Pulmonary artery endothelial cell (primary cell): ENCODE measurements around the gene SUPT5H. TPM values are rescaled to one million over a fixed set of nuclear protein-coding genes. Genes with fewer than 3 reads are reported as not detected.
"Not testable (repeated sequence)": the region's sequence is repeated elsewhere in the genome, so short reads cannot be mapped to it uniquely, and the experiment has no call there.

Source experiments
- DNase-seq: peaks from one replicate; pipeline ENCODE4 v3.0.0-alpha.2; 2011; ENCODE audit warnings: low read depth, low spot score
- total RNA-seq: library from RNA; depleted of rRNA; stranded (reverse); fragments of >200 nt; gene quantifications from 2 replicates; pipeline ENCODE4 v1.2.3, GENCODE V29; 2014

SUPT5H gene
- total RNA-seq, 1 donor from 2014 or later, result 52.4 TPM

DNA sequence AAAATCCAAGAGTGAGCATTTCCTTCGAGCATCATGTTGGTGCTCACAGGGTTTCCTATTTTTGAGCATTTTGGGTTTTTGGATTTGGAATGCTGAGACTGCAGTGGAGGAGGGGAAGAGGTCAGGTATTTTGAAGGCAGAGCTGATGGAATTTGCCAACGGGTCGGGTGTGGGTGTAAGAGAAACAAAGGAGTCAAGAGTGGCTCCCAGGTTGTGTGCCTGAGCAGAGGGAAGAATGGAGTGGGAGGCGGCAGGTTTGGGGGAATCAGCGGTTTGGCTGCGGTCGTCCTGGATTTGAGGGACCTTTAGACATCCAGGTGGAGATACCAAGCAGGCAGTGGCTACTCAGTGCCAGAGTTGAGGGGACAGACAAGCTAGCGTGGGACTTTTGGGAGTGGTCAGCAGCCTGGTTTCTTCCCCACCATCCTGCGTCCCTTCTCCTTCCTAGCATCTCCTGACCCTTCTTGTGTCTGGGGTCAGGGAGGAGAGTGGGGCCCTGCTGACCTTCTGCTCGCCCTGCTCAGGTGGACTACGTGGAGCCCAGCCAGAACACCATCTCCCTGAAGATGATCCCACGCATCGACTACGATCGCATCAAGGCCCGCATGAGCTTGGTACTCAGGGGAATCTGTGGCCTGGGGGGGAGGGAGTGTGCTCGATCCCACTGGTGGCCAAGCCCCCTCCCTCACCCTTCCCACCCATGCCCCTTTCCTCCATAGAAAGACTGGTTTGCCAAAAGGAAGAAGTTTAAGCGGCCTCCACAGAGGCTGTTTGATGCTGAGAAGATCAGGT is 20.8 kb downstream of the SUPT5H start:
- no peak for DNase-seq

DNA sequence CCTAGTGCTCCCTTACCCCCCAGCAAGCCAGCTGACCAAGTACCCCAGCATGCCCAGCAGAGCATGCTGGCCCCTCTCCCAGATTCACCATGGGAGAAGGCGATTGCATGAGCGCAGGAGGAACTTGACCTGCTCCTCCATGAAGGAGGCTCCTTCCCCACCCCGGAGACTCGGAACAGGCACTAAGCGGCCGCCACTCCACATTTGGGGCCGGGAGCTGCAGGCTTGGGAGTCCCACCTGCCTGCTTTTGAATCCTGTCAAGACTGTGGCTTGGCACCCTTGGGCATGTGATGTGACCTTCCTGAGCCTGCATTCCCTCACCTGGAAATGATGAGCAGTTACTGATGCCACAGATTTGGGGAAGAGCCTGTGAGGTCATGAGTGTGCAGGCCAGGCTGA is 22.6 kb downstream of the SUPT5H start:
- DNase-seq, result no peak

DNA sequence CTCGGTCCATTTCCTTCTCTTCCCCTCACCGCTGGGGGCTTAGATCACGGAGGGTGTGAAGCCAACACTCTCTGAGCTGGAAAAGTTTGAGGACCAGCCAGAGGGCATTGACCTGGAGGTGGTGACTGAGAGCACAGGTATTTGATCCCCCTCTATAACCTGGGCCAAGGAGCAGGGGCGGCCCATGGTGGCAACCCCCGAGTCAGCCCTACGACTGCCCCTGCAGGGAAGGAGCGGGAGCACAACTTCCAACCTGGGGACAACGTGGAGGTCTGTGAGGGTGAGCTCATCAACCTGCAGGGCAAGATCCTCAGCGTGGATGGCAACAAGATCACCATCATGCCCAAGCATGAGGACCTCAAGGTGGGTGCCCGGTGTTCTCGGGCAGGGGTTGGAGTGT is 23.7 kb downstream of the SUPT5H start:
- DNase-seq, result no peak

DNA sequence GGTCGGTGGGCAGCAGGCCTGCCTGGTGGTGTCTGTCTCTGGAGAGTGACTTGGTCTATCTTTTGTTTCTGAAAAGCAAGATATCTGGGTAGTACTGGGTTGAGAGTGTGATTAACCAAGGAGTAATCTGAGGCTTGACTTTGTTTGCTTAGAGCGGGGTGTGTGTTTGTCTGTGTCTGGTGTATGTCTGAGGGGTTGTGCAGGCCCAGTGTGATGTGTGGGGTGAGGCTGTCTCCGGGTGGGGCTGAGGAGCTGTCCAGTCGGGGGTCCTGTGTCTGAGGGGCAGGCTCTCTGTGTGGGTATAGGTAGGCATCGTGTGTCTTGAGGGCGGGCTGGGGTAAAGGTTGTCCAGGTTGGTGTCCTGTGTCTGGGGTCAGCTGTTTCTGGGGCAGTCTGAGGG is 24.2 kb downstream of the SUPT5H start:
- no peak for DNase-seq

DNA sequence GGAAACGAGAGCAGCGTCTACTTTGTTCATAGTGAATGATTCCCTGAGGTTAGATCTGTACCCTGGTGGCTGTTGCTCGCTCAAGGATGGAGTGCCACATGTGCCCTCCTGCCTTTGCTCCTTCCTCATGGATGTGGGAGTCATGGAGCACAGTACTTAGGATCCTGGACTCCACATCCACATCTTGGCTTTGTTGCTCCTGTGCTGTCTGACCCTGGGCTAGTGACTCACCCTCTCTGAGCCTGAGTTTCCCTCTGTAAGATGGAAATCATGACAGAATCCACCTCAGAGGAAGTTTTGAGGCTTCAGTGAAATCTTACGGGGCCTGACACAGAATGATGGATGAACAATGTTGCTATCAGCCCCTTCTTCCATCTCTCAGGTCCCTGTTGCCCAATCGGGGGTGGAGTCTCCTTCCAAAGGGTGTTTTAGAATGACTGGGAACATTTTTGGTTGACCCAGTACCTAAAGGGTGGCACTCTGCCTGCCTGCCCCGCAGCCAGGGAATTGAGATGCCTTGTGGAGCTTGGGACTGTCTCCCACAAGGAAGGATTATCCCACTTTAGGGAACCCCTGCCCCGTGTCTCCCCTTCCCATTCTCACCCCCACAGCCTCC is 25.4 kb downstream of the SUPT5H start:
- no peak for DNase-seq

DNA sequence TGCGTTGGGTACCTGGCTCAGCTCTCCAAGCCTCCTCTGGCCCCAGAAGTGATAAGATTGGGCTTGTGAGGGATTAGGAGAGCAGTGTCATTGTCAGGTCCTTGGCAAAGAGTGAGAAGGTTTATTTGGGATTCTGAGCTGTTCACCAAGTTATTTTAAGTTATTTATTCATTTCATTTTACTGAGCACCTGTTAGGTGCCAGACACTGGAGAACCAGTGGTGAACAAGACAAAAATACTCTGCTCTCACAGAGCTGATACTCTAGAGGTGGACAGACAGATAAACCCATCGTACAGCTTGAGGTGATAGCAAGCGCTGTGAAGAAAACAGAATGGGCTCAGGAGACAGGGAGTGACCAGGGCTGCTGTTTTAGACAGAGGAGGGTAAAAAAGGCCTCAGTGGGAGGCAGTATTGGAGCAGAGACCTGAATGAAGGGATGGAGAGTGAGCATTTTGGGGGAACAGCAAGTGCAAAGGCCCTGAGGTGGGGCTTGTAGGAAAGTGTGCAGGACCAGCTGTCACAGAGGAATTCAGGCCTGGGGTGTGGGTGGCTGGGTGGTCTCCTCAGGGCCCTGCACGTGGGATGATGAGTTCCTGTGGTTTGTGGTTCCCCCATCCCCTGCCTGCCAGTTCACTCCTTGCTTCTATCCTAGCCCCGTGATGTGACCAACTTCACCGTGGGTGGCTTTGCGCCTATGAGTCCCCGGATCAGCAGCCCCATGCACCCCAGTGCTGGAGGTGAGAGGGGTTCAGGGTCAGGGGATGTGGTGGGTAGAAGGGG is 26.6 kb downstream of the SUPT5H start:
- DNase-seq, result no peak

DNA sequence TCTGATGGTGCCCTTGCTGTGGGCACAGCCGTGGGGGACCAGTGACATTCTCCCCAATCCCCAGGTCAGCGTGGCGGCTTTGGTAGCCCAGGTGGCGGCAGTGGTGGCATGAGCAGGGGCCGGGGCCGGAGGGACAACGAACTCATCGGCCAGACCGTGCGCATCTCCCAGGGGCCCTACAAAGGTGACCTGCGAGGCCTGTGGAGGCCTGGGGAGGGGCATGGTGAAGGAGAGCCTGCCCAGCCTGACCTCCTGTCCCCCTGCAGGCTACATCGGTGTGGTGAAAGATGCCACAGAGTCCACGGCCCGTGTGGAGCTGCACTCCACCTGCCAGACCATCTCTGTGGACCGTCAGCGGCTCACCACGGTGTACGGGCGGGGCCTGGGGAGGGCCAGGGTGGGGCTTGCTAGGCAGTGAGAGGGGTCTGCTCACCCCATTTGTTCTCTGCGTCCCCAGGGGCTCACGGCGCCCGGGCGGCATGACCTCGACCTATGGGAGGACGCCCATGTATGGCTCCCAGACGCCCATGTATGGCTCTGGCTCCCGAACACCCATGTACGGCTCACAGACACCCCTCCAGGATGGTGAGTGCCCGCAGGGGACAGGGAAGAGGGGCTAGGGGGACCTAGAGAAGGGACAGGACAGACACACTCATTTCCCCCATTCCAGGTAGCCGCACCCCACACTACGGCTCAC is 27.5 kb downstream of the SUPT5H start:
- DNase-seq, result no peak

DNA sequence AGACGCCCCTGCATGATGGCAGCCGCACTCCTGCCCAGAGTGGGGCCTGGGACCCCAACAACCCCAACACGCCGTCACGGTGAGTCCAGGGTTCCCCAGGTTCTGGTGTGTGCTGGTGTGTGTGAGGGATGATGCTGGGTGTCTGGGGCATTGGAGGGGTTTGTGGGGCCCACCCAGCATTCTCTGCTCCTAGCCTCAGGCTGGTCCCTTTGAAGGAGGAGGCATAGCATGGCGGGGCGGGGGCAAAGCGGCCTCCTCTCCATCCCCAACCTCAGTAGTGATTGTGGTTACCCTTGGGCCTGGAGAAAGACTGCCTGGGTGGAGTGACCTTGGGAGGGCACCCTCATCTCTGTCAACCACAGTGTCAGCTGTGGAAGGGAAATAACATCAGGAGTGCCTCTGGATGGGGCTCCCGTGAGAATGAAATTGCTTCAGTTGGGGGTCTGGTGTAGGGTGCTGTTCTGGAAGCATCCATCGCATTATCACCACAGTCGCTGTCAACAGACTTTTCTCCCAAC is 28.1 kb downstream of the SUPT5H start:
- DNase-seq, result no peak

DNA sequence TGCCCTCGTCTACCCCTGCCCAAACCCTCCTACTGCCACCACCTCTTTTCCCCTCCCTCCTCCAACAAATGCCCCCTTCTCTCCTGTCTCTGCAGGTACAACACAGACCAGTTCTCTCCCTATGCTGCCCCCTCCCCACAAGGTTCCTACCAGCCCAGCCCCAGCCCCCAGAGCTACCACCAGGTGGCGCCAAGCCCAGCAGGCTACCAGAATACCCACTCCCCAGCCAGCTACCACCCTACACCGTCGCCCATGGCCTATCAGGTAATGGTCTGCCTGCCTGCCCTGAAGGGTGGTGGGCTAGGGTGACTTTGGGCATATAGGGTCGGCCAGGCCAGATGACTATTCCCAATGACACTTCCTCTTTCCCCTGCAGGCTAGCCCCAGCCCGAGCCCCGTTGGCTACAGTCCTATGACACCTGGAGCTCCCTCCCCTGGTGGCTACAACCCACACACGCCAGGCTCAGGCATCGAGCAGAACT is 28.8 kb downstream of the SUPT5H start:
- DNase-seq, result no peak

DNA sequence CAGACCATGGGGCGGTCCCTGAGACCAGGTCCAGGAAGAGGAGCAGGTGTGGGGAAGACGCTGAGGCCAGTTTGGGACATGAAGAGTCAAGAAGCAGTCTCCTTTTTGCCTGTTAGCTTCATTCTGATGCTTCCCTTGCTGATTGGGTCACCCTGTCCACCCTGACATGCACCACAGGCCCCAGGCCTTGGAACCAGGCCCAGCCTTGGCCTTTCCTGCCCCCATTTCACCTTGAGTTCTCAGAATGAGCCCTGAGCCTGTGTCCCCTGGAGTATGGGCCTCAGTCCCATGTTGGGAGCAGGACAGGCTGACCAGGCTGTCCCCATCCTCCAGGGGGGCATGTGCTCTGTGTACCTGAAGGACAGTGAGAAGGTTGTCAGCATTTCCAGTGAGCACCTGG is 30.4 kb downstream of the SUPT5H start:
- DNase-seq, result no peak

DNA sequence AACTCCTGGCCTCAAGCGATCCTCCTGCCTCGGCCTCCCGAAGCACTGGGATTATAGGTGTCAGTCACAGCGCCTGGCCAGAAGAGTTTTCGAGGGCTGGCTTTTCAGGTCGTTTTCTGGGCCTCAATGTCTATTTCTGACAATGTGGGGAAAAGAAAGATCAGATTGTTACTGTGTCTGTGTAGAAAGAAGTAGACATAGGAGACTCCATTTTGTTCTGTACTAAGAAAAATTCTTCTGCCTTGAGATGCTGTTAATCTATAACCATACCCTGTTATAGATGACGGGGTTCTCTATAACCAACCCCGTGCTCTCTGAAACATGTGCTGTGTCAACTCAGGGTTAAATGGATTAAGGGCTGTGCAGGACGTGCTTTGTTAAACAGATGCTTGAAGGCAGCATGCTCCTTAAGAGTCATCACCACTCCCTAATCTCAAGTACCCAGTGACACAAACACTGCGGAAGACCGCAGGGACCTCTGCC is 34.0 kb downstream of the SUPT5H start:
- DNase-seq, result not testable (repeated sequence)

DNA sequence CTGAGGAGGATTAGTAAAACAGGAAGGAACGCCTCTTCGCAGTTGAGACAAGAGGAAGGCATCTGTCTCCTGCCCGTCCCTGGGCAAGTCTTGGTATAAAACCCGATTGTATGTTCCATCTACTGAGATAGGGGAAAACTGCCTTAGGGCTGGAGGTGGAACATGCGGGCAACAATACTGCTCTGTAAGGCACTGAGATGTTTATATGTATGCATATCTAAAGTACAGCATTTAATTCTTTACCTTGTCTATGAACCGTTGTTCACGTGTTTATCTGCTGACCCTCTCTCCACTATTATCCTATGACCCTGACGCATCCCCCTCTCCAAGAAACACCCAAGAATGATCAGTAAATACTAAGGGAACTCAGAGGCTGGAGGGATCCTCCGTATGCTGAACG is 34.5 kb downstream of the SUPT5H start:
- no peak for DNase-seq

DNA sequence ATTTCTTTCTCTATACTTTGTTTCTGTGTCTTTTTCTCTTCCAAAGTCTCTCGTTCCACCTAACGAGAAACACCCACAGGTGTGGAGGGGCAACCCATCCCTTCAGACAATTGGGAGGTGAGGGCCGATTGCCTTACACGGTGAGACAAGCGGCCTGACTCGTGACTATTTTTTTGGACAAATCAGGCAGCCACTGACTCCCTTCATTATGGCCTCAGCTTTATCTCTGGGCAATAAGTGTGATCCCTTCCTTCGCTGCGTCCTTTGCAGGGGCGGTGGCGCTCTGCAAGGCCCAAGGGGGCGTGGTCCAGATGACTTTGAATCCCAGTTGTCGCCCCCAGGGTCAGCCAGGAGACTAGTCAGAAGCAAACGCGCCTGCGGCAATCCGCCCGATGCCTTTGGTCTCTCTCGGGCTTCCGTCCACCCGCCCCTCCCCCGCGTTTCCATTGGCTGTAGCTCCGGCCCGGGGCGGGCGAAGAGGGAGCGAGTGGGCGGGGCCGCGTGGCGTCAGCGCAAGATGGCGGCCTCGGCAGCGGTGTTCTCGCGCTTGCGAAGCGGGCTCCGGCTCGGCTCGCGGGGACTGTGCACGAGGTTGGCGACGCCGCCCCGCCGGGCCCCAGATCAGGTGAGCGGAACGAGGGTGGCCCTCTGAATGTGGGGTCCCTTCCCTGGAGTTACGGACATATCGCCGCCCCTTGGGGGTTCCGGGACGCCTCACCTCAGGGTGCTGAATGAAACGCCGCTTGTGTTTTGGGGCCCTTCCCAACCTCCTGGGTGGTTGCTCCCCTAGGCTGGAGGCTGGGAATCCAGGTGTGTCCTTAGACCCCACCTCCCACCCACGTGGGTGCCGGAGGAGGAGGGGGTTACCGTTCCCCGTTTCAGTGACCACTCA is 35.2 kb downstream of the SUPT5H start, which contains the start of gene TIMM50:
Gene TIMM50, plus strand, starts transcription at position 502 of the 892 bp plus-strand sequence. Its CDS starts 16 bp downstream, at position 518.
- DNase-seq, result peak; percentile 75

DNA sequence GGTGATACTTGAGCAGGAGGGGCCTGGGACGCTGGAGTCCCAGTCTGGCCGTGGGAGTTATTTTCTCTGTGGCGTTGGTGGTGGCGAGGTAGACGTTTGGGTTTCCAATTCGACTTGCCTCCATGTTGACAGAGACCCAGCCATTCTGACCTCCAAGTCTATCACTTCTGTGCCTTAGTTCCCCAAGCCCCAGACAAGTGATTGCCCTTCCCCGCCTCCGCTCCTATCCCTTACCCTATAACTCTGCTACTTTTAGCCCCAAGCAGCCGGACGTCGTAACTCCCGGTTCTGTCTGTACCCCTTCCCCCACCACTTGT is 35.8 kb downstream of the SUPT5H start:
- no peak for DNase-seq

DNA sequence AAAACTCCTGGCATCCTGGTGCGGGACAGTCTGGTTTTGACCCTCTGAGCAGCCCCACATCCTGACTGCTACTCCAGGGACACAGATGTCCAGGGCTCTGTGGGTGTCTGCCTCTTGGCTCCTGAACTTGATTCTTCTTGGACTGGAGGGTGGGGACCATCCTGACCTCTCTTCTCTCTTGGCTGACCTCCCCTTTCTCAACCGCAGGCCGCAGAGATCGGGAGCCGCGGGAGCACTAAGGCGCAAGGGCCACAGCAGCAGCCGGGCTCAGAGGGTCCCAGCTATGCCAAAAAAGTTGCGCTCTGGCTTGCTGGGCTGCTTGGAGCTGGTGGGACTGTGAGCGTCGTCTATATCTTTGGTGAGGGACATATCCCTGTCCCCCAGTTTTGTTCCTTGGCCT is 36.3 kb downstream of the SUPT5H start:
- DNase-seq, result no peak

DNA sequence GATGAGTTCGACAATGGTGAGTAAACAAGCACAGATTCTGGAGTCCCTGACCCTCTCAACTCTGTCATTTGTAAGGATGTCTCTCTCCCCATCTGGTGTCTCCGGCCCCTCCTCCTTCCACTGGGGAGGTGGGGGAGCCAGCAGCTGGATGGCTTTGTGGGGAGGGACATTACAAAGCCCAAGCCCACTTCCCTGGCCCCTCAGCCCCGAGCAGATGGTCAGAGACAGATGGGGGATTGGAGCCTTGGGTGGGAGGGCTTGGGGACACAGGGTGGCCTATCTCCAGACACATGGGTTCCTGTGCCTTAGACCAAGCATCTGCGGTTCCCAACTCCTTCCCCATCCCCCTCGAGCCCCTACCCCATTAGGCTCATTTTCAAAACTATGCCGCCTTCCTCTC is 37.8 kb downstream of the SUPT5H start:
- no peak for DNase-seq

DNA sequence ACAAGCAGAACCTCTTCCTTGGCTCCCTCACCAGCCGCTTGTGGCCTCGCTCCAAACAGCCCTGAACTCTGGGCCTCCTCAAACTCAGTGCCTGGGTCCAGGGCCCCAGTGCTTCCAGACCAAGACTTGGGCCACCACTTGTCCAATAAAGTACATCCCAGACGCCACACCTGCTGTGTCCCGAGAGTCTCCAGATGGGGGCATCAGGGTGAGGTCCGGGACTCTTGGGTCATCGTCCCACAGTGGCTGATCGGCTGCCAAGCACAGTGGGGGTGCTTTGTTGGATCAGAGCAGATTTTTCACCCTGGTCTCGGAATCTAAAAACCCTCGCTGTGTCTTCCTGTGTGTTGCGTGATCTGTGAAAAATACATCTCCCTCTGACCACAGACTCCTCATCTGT is 44.4 kb downstream of the SUPT5H start:
- DNase-seq, result no peak

DNA sequence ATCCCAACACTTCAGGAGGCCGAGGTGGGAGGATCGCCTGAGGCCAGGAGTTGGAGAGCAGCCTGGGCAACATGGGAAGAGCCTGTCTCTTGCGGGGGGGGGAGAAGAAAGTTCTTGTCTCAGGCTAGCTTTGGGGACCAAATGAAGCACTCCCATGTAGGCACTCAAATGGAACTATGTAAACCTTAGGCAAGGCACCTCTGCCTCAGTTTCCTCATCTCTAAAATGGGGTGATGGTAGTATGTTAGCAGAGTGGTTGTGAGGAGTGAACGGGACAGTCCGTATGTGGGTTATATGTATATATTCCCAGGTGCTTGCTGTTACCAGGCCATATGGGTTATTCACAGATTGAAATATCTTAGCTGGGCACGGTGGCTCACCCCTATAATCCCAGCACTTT is 46.8 kb downstream of the SUPT5H start:
- DNase-seq, result no peak

DNA sequence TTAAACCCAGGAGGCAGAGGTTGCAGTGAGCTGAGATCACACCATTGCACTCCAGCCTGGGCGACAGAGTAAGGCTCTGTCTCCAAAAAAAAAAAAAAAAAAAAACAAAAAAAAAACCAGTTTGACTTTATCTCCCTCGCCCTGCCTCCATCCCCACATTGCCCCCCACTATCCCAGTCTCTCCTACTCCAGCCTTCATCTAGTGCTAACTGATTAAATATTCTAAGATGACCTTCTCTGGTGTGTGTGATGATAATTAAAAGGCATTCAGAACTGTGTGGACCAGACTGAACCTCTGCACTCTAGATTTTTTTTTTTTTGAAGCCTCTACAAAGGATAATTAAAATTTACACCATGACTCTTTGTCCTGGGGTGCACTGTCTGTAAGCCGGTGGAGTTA is 47.4 kb downstream of the SUPT5H start:
- no peak for DNase-seq

DNA sequence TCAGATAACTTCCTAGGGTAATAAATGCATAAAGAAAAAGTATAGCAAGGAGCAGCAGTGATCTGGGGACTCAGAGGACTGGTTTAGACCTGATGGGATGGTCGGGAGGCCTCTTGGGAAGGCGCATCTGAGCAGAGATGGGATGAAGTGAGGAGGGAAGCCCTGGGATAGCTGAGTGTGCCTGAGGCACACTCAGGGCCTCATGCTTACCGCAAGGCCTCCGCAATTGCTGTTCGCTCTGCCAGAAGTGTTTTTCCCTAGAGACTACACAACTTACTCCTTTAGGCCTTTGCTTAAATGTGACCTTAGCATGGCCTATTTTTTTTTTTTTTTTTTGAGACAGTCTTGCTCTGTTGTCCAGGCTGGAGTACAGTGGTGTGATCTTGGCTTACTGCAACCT is 49.3 kb downstream of the SUPT5H start:
- no peak for DNase-seq
